ENCODE results near the gene NEDD4L. TPM values are rescaled to one million over a fixed set of nuclear protein-coding genes. Genes with fewer than 3 reads are reported as not detected.

Gene NEDD4L
- polyA plus RNA-seq, 2 donors: 10.8 to 14.1 TPM

DNA sequence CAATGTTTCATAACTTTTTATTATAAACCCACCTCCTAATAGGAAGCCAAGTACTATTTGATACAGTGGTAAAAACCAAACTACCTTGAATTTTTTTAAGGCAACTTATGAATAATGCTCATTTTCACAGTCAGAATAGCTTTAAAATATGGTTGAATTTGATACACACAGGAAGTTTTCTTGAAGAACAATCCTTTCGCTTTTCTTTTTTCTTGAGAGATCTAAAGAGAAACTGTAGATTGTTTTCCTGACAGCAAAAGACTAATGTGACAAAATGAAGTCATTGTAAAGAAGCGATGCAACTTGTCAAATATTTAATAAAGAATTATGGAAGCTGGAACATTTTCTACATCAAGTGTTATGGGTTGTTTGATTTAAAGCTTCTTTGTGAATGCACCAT is 357.2 kb downstream of the NEDD4L start:
- H3K36me3 ChIP-seq (ENCODE audit: control insufficient read depth in 2 of 2, insufficient read depth in 2 of 2, low read length in 1 of 2): no peaks in the 10 kb centered on the region
- 75 to 82% methylated on average over 2 of the region's 2 CpGs for WGBS, 2 donors

GRCh38 chr18:58402247-58402646 is 358.2 kb downstream of the NEDD4L start:
- WGBS, 2 donors: 47 to 48% methylated on average over 9 of the region's 9 CpGs

More for the DNA sequence above, 357.2 kb downstream of the NEDD4L start:
- Histone ChIP-seq H3K27ac (ENCODE audit: low read depth in 2 of 2, low read length in 1 of 2) (no peak overlapping the region), H3K27me3 (ENCODE audit: control insufficient read depth in 1 of 2, insufficient read depth in 2 of 2, low read length in 2 of 2) (no peaks in the 10 kb centered on the region), H3K4me1 (ENCODE audit: control insufficient read depth in 2 of 2, insufficient read depth in 2 of 2, low read length in 1 of 2) (no peaks in the 10 kb centered on the region), H3K4me3 (ENCODE audit: low read depth in 1 of 2, low read length in 2 of 2) (no peak overlapping the region), H3K9me3 (ENCODE audit: control insufficient read depth in 2 of 2, insufficient read depth in 1 of 2, low read depth in 1 of 2, low read length in 1 of 2) (no peaks in the 10 kb centered on the region)

GRCh38 chr18:58402951-58403702 is 359.1 kb downstream of the NEDD4L start:
- H3K4me1 ChIP-seq (ENCODE audit: control insufficient read depth in 2 of 2, insufficient read depth in 2 of 2, low read length in 1 of 2): no peaks in the 10 kb centered on the region
- no peaks in the 10 kb centered on the region for H3K9me3 ChIP-seq (ENCODE audit: control insufficient read depth in 2 of 2, insufficient read depth in 1 of 2, low read depth in 1 of 2, low read length in 1 of 2)
- H3K4me3 ChIP-seq (ENCODE audit: low read depth in 1 of 2, low read length in 2 of 2): no peak overlapping the region
- no peaks in the 10 kb centered on the region for H3K36me3 ChIP-seq (ENCODE audit: control insufficient read depth in 2 of 2, insufficient read depth in 2 of 2, low read length in 1 of 2)
- H3K27me3 ChIP-seq (ENCODE audit: control insufficient read depth in 1 of 2, insufficient read depth in 2 of 2, low read length in 2 of 2): no peaks in the 10 kb centered on the region
- 72 to 82% methylated on average over 13 of the region's 13 CpGs for WGBS, 2 donors
- no peak overlapping the region for H3K27ac ChIP-seq (ENCODE audit: low read depth in 2 of 2, low read length in 1 of 2)

More at GRCh38 chr18:58402247-58402646, 358.2 kb downstream of the NEDD4L start:
- Histone ChIP-seq H3K27me3 (ENCODE audit: control insufficient read depth in 1 of 2, insufficient read depth in 2 of 2, low read length in 2 of 2) (no peaks in the 10 kb centered on the region), H3K36me3 (ENCODE audit: control insufficient read depth in 2 of 2, insufficient read depth in 2 of 2, low read length in 1 of 2) (no peaks in the 10 kb centered on the region), H3K4me3 (ENCODE audit: low read depth in 1 of 2, low read length in 2 of 2) (no peak overlapping the region), H3K4me1 (ENCODE audit: control insufficient read depth in 2 of 2, insufficient read depth in 2 of 2, low read length in 1 of 2) (no peaks in the 10 kb centered on the region), H3K27ac (ENCODE audit: low read depth in 2 of 2, low read length in 1 of 2) (no peak overlapping the region), H3K9me3 (ENCODE audit: control insufficient read depth in 2 of 2, insufficient read depth in 1 of 2, low read depth in 1 of 2, low read length in 1 of 2) (no peaks in the 10 kb centered on the region)

DNA sequence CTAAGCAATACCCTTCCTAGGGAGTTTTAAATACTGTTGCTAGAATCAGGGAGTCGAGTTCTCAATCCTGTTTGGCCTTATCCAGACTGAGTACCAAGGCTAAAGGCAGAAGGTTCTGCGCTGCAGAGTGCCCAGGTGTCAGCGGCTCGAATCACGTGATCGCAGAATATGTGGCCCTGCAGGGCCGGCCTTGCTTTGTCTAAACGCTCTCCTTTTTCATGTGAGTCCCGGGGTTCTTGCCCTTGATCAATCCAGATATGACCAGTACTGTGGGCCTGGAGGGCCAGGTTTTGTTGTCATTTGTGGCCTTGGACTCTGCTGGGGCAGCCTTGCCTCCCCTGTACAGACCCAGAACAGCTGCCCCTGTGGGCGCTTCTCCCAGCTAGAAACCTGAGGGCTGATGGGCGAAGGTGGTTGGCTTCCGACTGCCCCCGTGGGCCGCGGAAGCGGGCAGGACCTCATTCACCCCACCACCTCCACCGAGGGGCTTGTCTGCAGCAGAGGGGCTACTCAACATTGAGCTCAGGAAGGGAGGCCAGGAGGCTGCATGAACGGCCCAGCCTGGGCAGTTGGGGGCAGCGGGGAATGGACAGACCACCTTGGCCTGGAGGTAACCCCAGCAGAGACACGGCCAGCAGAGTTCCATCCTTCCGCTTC is 359.9 kb downstream of the NEDD4L start:
- H3K4me1 ChIP-seq (ENCODE audit: control insufficient read depth in 2 of 2, insufficient read depth in 2 of 2, low read length in 1 of 2): no peaks in the 10 kb centered on the region
- 87 to 94% methylated on average over 21 of the region's 21 CpGs for WGBS, 2 donors
- H3K9me3 ChIP-seq (ENCODE audit: control insufficient read depth in 2 of 2, insufficient read depth in 1 of 2, low read depth in 1 of 2, low read length in 1 of 2): no peaks in the 10 kb centered on the region
- no peak overlapping the region for H3K27ac ChIP-seq (ENCODE audit: low read depth in 2 of 2, low read length in 1 of 2)
- no peak overlapping the region for H3K4me3 ChIP-seq (ENCODE audit: low read depth in 1 of 2, low read length in 2 of 2)
- H3K36me3 ChIP-seq (ENCODE audit: control insufficient read depth in 2 of 2, insufficient read depth in 2 of 2, low read length in 1 of 2): no peaks in the 10 kb centered on the region
- H3K27me3 ChIP-seq (ENCODE audit: control insufficient read depth in 1 of 2, insufficient read depth in 2 of 2, low read length in 2 of 2): no peaks in the 10 kb centered on the region

- Histone ChIP-seq H3K36me3 (ENCODE audit: control insufficient read depth in 2 of 2, insufficient read depth in 2 of 2, low read length in 1 of 2) (no peaks in the 10 kb centered on the region), H3K27ac (ENCODE audit: low read depth in 2 of 2, low read length in 1 of 2) (no peak overlapping the region), H3K4me3 (ENCODE audit: low read depth in 1 of 2, low read length in 2 of 2) (no peak overlapping the region), H3K9me3 (ENCODE audit: control insufficient read depth in 2 of 2, insufficient read depth in 1 of 2, low read depth in 1 of 2, low read length in 1 of 2) (no peaks in the 10 kb centered on the region), H3K27me3 (ENCODE audit: control insufficient read depth in 1 of 2, insufficient read depth in 2 of 2, low read length in 2 of 2) (no peaks in the 10 kb centered on the region), H3K4me1 (ENCODE audit: control insufficient read depth in 2 of 2, insufficient read depth in 2 of 2, low read length in 1 of 2) (no peaks in the 10 kb centered on the region)
- 86 to 90% methylated on average over 16 of the region's 16 CpGs for WGBS, 2 donors
These were observed 361.3 kb downstream of the NEDD4L start for GRCh38 chr18:58405107-58405898.

GRCh38 chr18:58407263-58407648 is 363.2 kb downstream of the NEDD4L start:
- H3K36me3 ChIP-seq (ENCODE audit: control insufficient read depth in 2 of 2, insufficient read depth in 2 of 2, low read length in 1 of 2): no peaks in the 10 kb centered on the region
- 73 to 82% methylated on average over 7 of the region's 7 CpGs for WGBS, 2 donors
- H3K27me3 ChIP-seq (ENCODE audit: control insufficient read depth in 1 of 2, insufficient read depth in 2 of 2, low read length in 2 of 2): no peaks in the 10 kb centered on the region
- H3K9me3 ChIP-seq (ENCODE audit: control insufficient read depth in 2 of 2, insufficient read depth in 1 of 2, low read depth in 1 of 2, low read length in 1 of 2): no peaks in the 10 kb centered on the region
- H3K4me3 ChIP-seq (ENCODE audit: low read depth in 1 of 2, low read length in 2 of 2): no peak overlapping the region
- H3K4me1 ChIP-seq (ENCODE audit: control insufficient read depth in 2 of 2, insufficient read depth in 2 of 2, low read length in 1 of 2): no peaks in the 10 kb centered on the region
- no peak overlapping the region for H3K27ac ChIP-seq (ENCODE audit: low read depth in 2 of 2, low read length in 1 of 2)

- WGBS, 2 donors: 67 to 88% methylated on average over 6 of the region's 6 CpGs
- H3K36me3 ChIP-seq (ENCODE audit: control insufficient read depth in 2 of 2, insufficient read depth in 2 of 2, low read length in 1 of 2): no peaks in the 10 kb centered on the region
- H3K4me3 ChIP-seq (ENCODE audit: low read depth in 1 of 2, low read length in 2 of 2): no peak overlapping the region
- no peak overlapping the region for H3K27ac ChIP-seq (ENCODE audit: low read depth in 2 of 2, low read length in 1 of 2)
- no peaks in the 10 kb centered on the region for H3K27me3 ChIP-seq (ENCODE audit: control insufficient read depth in 1 of 2, insufficient read depth in 2 of 2, low read length in 2 of 2)
- H3K9me3 ChIP-seq (ENCODE audit: control insufficient read depth in 2 of 2, insufficient read depth in 1 of 2, low read depth in 1 of 2, low read length in 1 of 2): no peaks in the 10 kb centered on the region
- no peaks in the 10 kb centered on the region for H3K4me1 ChIP-seq (ENCODE audit: control insufficient read depth in 2 of 2, insufficient read depth in 2 of 2, low read length in 1 of 2)
These were observed 363.8 kb downstream of the NEDD4L start for GRCh38 chr18:58407649-58408407.

DNA sequence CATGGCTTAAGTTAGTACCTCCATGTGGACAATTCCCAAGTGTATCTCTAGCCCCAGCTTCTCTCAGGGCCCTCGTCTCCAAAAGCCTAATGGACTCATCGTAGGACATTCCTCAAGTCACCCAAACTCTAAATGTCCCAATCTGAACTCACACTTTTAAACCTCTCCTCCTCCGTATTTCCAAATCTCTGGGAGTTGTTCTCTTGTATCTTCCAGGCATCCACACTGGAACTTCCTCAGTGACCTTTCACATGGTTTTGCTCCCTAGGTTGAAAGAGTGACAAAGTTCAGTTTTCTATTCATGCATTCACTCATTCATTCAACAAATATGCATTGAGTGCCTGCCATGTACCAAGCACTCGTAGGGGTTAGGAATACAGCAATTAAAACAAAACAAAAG is 364.6 kb downstream of the NEDD4L start:
- Histone ChIP-seq H3K4me1 (ENCODE audit: control insufficient read depth in 2 of 2, insufficient read depth in 2 of 2, low read length in 1 of 2) (no peaks in the 10 kb centered on the region), H3K4me3 (ENCODE audit: low read depth in 1 of 2, low read length in 2 of 2) (no peak overlapping the region), H3K27me3 (ENCODE audit: control insufficient read depth in 1 of 2, insufficient read depth in 2 of 2, low read length in 2 of 2) (no peaks in the 10 kb centered on the region), H3K27ac (ENCODE audit: low read depth in 2 of 2, low read length in 1 of 2) (no peak overlapping the region), H3K36me3 (ENCODE audit: control insufficient read depth in 2 of 2, insufficient read depth in 2 of 2, low read length in 1 of 2) (no peaks in the 10 kb centered on the region), H3K9me3 (ENCODE audit: control insufficient read depth in 2 of 2, insufficient read depth in 1 of 2, low read depth in 1 of 2, low read length in 1 of 2) (no peaks in the 10 kb centered on the region)
- 91 to 92% methylated on average over 4 of the region's 4 CpGs for WGBS, 2 donors

DNA sequence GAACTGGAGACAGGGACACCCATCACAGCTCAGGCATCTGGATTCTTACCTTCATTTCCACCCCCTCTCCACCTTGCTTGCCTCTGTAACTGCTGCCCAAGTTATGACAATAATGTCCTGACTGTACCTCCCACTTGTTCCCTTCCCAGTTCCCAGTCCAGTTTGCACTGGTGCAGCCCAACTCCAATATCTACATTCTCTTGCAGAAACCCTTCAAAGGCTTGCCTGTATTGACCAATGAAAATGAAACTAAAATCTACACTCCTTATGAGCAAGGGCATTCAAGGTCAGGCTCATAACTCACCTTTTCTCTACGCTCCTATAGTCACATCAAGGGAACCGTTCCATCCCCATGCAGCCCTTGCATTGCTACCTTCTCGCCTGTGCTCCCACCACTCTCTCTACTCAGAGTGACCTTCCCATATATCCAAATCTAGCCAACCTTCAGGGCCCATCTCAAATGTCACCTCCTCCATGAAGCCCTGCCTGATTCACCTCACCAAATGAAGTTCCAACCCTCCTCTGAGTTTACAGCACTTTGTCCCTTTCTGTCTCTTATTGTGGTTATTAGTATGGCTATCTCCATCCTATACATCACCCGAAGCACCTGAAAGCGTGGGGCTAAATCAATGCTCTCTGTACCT is 365.9 kb downstream of the NEDD4L start:
- 93 to 95% methylated on average over 5 of the region's 5 CpGs for WGBS, 2 donors
- Histone ChIP-seq H3K4me1 (ENCODE audit: control insufficient read depth in 2 of 2, insufficient read depth in 2 of 2, low read length in 1 of 2) (no peaks in the 10 kb centered on the region), H3K27me3 (ENCODE audit: control insufficient read depth in 1 of 2, insufficient read depth in 2 of 2, low read length in 2 of 2) (no peaks in the 10 kb centered on the region), H3K9me3 (ENCODE audit: control insufficient read depth in 2 of 2, insufficient read depth in 1 of 2, low read depth in 1 of 2, low read length in 1 of 2) (no peaks in the 10 kb centered on the region), H3K36me3 (ENCODE audit: control insufficient read depth in 2 of 2, insufficient read depth in 2 of 2, low read length in 1 of 2) (no peaks in the 10 kb centered on the region), H3K4me3 (ENCODE audit: low read depth in 1 of 2, low read length in 2 of 2) (no peak overlapping the region), H3K27ac (ENCODE audit: low read depth in 2 of 2, low read length in 1 of 2) (no peak overlapping the region)

All from esophagus (tissue), 2 donors.